PC-9 (cell line): Measurements from ENCODE around the gene DRD1. TPM values are rescaled to one million over a fixed set of nuclear protein-coding genes. Genes with fewer than 3 reads are reported as not detected.

Experiments
- BruUV-seq: library from RNA; stranded (reverse); fragments of 400-500 nt; replicated peaks from 2 replicates; lab custom pipeline; 2021; lab: Mats Ljungman, UMichigan
- CTCF ChIA-PET: fragments of 300-600 bp; sonication (Branson Sonifier 250); formaldehyde crosslinking; loops from one replicate; lab custom pipeline; 2022; ENCODE audit warnings: antibody characterized with exemption; lab: Charles Lee
- POLR2A ChIA-PET: fragments of 300-600 bp; sonication (Branson Sonifier 250); formaldehyde crosslinking; loops from one replicate; lab custom pipeline; 2022; ENCODE audit warnings: antibody characterized with exemption; ENCODE audit not compliant: unreplicated experiment; lab: Charles Lee
- DNase-seq, 2 experiments: peaks; one replicate each; pipeline versions ENCODE4 v3.0.0 to v3.0.0-alpha.2; 2015 to 2022; ENCODE audit warnings: mixed read lengths in 1 of 2
- H2AFZ ChIP-seq: fragments of 200-600 bp; sonication (generic); 2 replicates; pipeline ENCODE4 v1.8.1; 2017; ENCODE audit warnings: antibody characterized with exemption
- H3F3A ChIP-seq: fragments of 200-600 bp; sonication (generic); 2 replicates; pipeline ENCODE4 v1.8.1; 2017; ENCODE audit warnings: antibody characterized with exemption, mild to moderate bottlenecking, low read depth; ENCODE audit not compliant: insufficient read depth
- H3K27ac ChIP-seq: fragments of 200-600 bp; sonication (generic); 2 replicates; pipeline ENCODE4 v1.6.1; 2016; ENCODE audit warnings: mixed run types
- H3K27me3 ChIP-seq: fragments of 200-600 bp; sonication (generic); 2 replicates; pipeline ENCODE4 v1.6.1; 2016; ENCODE audit warnings: low read depth, mixed run types; ENCODE audit not compliant: insufficient read depth
- H3K36me3 ChIP-seq: fragments of 200-600 bp; sonication (generic); 2 replicates; pipeline ENCODE4 v1.6.1; 2016; ENCODE audit warnings: low read depth, mixed run types
- H3K4me1 ChIP-seq: fragments of 200-600 bp; sonication (generic); replicated peaks from 2 replicates; pipeline ENCODE4 v1.6.1; 2016; ENCODE audit warnings: mixed run types; ENCODE audit not compliant: insufficient read depth
- H3K4me2 ChIP-seq: fragments of 200-600 bp; sonication (generic); 2 replicates; pipeline ENCODE4 v1.6.1; 2017; ENCODE audit warnings: mixed run types
- H3K4me3 ChIP-seq: fragments of 200-600 bp; sonication (generic); 2 replicates; pipeline ENCODE4 v1.6.1; 2016; ENCODE audit warnings: mixed run types
- H3K79me2 ChIP-seq: fragments of 200-600 bp; sonication (generic); 2 replicates; pipeline ENCODE4 v1.6.1; 2017; ENCODE audit warnings: low read depth, mixed run types
- H3K9me2 ChIP-seq: fragments of 200-600 bp; sonication (generic); 2 replicates; pipeline ENCODE4 v1.8.1; 2017; ENCODE audit warnings: mild to moderate bottlenecking; ENCODE audit not compliant: insufficient read depth
- H3K9me3 ChIP-seq: fragments of 200-600 bp; sonication (generic); 2 replicates; pipeline ENCODE4 v1.8.1; 2016; ENCODE audit warnings: low read depth; ENCODE audit not compliant: insufficient read depth
- H4K20me1 ChIP-seq: fragments of 200-600 bp; sonication (generic); 2 replicates; pipeline ENCODE4 v1.8.1; 2017; ENCODE audit not compliant: insufficient read depth
- EZH2 ChIP-seq: fragments of 200-600 bp; sonication (generic); IDR thresholded peaks from 2 replicates; pipeline ENCODE4 v1.8.0; 2017; ENCODE audit warnings: antibody characterized with exemption, low read depth
- intact Hi-C: fragments of 100-400 bp; cut with micrococcal nuclease; formaldehyde crosslinking; loops from one replicate; pipeline ENCODE4 v1.10.0; 2022; ENCODE audit not compliant: unreplicated experiment
- total RNA-seq: library from RNA; stranded (reverse); gene quantifications from 2 replicates; pipeline ENCODE4 v1.2.3, GENCODE V29; 2021
- TF ChIP-seq, protein P1 (sequence below): fragments of 200-600 bp; sonication (generic); conservative IDR thresholded peaks from 2 replicates; pipeline ENCODE4 v1.6.1; 2017; ENCODE audit warnings: mixed run types, antibody characterized with exemption, mild to moderate bottlenecking, moderate library complexity

Gene DRD1
- total RNA-seq, 1 experiment from 2014 or later, result not detected

DNA sequence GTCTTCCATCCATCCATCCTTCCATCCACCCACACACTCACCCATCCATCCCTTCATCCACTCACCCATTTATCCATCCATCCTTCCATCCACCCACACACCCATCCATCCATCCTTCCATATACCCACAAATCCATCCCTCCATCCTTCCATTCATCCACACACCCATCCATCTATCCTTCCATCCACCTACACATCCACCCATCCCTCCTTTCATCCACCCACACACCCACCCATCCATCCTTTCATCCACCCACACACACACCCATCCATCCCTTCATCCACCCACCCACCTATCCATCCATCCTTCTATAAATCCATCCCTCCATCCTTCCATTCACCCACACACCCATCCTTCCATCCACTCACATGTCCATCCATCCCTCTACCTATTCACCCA is 23.6 kb downstream of the DRD1 start:
- no peaks in the 10 kb centered on the region for H3K36me3 ChIP-seq
- H2AFZ ChIP-seq, result no peak overlapping the region
- no peak overlapping the region for H3K27ac ChIP-seq
- DNase-seq, result no peak
- H3K4me3 ChIP-seq, result no peak overlapping the region
- no peaks in the 10 kb centered on the region; the same call in 1 of the 2 replicates for H3K27me3 ChIP-seq
- ChIA-PET CTCF (no interaction called here), POLR2A (no interaction called here)
- intact Hi-C loops, result no loop called here
- H3K9me2 ChIP-seq, result no peaks in the 10 kb centered on the region
- TF ChIP-seq, protein P1, sequence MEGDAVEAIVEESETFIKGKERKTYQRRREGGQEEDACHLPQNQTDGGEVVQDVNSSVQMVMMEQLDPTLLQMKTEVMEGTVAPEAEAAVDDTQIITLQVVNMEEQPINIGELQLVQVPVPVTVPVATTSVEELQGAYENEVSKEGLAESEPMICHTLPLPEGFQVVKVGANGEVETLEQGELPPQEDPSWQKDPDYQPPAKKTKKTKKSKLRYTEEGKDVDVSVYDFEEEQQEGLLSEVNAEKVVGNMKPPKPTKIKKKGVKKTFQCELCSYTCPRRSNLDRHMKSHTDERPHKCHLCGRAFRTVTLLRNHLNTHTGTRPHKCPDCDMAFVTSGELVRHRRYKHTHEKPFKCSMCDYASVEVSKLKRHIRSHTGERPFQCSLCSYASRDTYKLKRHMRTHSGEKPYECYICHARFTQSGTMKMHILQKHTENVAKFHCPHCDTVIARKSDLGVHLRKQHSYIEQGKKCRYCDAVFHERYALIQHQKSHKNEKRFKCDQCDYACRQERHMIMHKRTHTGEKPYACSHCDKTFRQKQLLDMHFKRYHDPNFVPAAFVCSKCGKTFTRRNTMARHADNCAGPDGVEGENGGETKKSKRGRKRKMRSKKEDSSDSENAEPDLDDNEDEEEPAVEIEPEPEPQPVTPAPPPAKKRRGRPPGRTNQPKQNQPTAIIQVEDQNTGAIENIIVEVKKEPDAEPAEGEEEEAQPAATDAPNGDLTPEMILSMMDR, result no peak
- no peak for TF ChIP-seq EZH2
- H3K79me2 ChIP-seq, result no peaks in the 10 kb centered on the region
- no peaks in the 10 kb centered on the region for H4K20me1 ChIP-seq
- no TSS peak for BruUV-seq
- no peak overlapping the region for H3K4me2 ChIP-seq
- no peaks in the 10 kb centered on the region for H3K9me3 ChIP-seq
- no peaks in the 10 kb centered on the region for H3F3A ChIP-seq
- H3K4me1 ChIP-seq, result no peaks in the 10 kb centered on the region

DNA sequence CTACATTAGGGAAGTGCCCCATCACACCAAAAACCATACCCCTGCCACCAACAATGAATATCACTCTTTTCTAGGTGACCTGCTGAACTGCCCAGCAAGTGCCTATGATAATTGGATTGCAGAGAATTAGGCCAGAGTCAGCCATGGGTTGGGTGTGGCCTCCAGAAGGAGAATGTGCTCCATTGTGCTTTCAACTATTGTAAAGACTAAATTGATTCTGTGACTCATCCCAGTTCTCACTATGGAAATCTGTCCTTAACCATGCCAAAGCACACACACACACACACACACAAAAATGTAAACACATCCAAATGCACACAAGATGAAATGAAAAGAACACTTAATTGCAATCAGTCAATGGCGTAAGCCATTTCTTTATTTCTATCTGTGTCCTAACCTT is 25.7 kb downstream of the DRD1 start:
- ChIA-PET CTCF (no interaction called here), POLR2A (no interaction called here)
- Histone ChIP-seq H3K27ac (no peak overlapping the region), H3K9me2 (no peaks in the 10 kb centered on the region), H3K36me3 (no peaks in the 10 kb centered on the region), H3K4me2 (no peak overlapping the region), H3F3A (no peaks in the 10 kb centered on the region), H3K27me3 (no peaks in the 10 kb centered on the region), H3K4me3 (no peak overlapping the region), H2AFZ (no peak overlapping the region), H3K9me3 (no peaks in the 10 kb centered on the region), H4K20me1 (no peaks in the 10 kb centered on the region), H3K79me2 (no peaks in the 10 kb centered on the region), H3K4me1 (no peaks in the 10 kb centered on the region)
- TF ChIP-seq, protein P1, result no peak
- TF ChIP-seq EZH2, result no peak
- intact Hi-C loops, result no loop called here
- no TSS peak for BruUV-seq
- no peak for DNase-seq

DNA sequence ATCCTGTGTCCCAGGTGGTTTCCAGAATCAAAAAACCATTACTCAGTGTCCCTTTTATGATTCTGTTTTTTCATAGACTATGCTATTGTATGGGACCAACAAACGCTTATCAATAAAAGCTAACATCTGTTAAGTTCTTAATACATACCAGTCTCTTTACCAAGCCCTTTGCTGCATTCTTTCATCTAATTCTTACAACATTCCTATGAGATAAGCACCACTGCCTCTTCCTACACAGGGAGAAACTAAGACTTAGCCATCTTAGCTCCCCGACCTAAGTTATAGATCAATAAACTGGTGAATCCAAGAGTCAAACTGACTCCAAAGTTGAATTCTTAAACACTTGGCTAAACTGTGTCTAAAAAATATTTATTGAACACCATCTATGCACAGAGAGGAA is 26.6 kb downstream of the DRD1 start:
- H3K36me3 ChIP-seq, result no peaks in the 10 kb centered on the region
- TF ChIP-seq EZH2, result no peak
- TF ChIP-seq, protein P1, result no peak
- H3K27me3 ChIP-seq, result no peaks in the 10 kb centered on the region
- ChIA-PET CTCF (no interaction called here), POLR2A (no interaction called here)
- H3K4me2 ChIP-seq, result no peak overlapping the region
- H3F3A ChIP-seq, result no peaks in the 10 kb centered on the region
- no peak overlapping the region for H3K27ac ChIP-seq
- no peaks in the 10 kb centered on the region for H3K9me3 ChIP-seq
- DNase-seq, result no peak
- no TSS peak for BruUV-seq
- no peaks in the 10 kb centered on the region for H3K4me1 ChIP-seq
- no peaks in the 10 kb centered on the region for H3K9me2 ChIP-seq
- H3K79me2 ChIP-seq, result no peaks in the 10 kb centered on the region
- H4K20me1 ChIP-seq, result no peaks in the 10 kb centered on the region
- H2AFZ ChIP-seq, result no peak overlapping the region
- H3K4me3 ChIP-seq, result no peak overlapping the region
- intact Hi-C loops, result no loop called here
